Activated CD8-positive, alpha-beta memory T cell treated with anti-CD3 and anti-CD28 coated beads, Interleukin-2, amount 50 U/mL, for 1 hour (primary cell): ENCODE measurements around the gene PRKRA.
"Not testable (repeated sequence)": the region's sequence is repeated elsewhere in the genome, so short reads cannot be mapped to it uniquely, and the experiment has no call there.

ENCODE experiments used
- DNase-seq: peaks from one replicate; pipeline ENCODE4 v3.0.0-alpha.2; 2020; ENCODE audit errors: extremely low read depth

The PRKRA gene

GRCh38 chr2:178414266-178415247 is 36.4 kb downstream of the PRKRA start:
- DNase-seq = peak; percentile 31

- peak; percentile 39 for DNase-seq
Measured at GRCh38 chr2:178413472-178414265, 37.3 kb downstream of the PRKRA start.

DNA sequence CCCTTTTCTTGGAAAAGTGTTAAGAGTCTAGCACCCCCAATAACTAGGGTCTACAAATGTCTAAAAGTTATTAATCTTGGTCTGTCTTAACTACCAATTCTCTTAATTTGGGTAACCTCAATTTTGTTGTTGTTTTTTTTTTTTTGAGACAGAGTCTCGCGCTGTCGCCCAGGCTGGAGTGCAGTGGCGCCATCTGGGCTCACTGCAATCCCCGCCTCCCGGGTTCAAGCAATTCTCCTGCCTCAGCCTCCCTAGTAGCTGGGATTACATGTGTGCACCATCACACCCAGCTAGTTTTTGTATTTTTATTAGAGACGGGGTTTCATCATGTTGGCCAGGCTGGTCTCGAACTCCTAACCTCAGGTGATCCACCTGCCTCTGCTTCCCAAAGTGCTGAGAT is 38.5 kb downstream of the PRKRA start:
- DNase-seq = not testable (repeated sequence)

DNA sequence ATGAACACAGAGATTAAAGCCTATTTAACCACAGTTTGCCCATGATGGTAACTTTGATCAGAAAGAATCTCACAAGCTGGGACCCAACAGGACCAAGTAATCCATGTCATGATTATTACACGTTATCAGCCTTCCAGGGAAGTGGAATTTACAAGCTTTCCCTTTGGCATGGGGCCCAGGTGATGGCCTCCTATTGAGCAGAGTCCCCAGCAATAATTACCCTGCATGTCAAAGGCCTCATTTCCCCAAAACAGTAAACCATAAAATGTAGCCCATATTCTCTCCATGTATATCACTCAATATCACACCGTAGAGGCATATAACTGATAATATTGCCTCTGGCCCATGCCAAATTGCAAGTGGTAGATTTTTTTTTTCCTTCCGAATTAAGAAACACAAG is 38.9 kb downstream of the PRKRA start:
- no peak for DNase-seq

GRCh38 chr2:178409261-178409660 is 41.7 kb downstream of the PRKRA start:
- no peak for DNase-seq

GRCh38 chr2:178404368-178404767 is 46.6 kb downstream of the PRKRA start:
- DNase-seq = no peak

DNA sequence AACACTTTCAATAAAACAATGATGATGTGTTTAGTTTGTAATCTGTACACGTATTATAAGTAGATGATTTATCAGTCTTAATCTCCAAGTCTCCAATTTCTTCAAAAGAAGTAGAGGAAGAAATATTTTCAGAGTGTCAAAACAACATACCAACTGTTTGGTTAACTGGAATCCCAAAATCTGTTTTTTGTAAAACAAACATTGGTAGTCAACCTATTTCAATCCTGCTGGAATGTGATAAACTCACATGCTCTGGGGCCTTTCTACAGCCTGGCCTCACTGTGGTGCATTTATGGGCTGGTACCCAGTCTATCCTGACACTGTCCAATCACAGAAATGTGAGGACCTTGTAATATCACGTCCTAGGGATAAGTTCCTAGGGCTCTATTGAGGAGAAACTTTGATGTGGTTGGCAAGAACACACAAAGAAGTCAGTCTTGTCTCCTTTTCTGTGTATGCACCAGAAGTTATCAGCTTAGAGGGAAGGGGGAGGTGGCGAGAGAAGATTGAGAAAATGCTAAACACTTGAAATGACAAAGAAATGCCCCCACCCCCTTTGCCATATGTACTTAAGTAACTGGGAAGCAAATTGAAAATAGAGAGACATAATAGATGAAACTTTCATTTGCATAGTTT is 47.2 kb downstream of the PRKRA start:
- no peak for DNase-seq

GRCh38 chr2:178401994-178402437 is 49.0 kb downstream of the PRKRA start:
- no peak for DNase-seq

DNA sequence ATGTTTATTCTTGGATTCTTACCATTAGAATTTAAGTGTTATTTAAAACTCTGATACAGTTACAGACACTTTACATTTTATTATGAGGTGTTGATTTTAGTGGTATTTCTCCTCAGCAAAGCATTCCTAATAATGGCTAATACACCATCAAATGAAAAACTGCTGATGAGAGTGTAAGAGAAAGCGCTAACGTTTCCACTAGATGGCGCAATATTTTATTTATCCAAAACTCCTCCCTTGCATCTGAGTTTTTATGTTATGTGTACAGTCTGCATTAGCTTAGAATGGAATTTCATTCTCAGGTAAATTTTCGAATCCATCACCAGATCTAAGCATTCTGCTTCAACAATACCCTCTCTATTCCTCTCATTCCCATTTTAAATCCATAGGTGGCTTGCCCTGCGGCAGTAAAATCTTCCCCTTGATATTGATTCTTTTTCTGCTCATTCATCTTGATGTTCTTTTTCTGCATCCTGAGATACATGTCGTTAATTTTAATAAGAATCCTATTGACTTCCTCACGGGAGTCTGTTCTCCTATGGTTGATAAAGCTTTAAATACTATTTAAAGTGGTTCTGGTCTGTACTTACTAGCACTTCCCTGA is 53.9 kb downstream of the PRKRA start:
- DNase-seq = no peak

DNA sequence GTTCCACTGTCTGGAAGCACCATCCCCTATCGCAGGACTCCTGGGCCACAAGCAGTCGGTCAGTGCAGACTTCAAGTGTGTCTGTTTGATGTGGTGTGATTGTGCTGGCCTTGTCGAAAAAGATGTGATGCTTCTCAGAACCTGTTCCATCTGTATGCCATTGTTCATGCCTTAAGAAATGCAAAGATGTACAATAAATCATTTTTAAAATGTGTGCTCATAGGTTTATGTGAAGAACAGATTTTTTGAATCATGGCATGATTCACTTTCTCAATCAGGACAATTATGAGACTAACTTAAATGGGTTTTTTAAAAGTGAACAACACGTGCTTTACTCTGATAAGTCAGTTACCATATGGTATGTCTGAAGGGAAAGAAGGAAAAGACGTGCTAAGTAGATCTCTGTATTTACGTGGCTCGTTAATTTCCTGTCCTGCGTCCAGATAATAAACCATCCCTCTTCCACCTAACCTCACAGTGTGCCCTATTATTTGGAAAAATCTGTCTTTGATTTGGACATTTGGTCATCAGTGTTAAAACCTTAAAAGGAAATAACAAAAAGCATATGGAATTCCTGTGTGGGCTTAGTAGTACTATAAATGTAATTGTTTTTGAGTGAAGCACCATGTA is 54.9 kb downstream of the PRKRA start:
- DNase-seq = no peak

GRCh38 chr2:178395295-178395694 is 55.7 kb downstream of the PRKRA start:
- no peak for DNase-seq

- DNase-seq = no peak
Measured at GRCh38 chr2:178394859-178395258, 56.1 kb downstream of the PRKRA start.

- DNase-seq = no peak
Measured at GRCh38 chr2:178392215-178392614, 58.8 kb downstream of the PRKRA start.

DNA sequence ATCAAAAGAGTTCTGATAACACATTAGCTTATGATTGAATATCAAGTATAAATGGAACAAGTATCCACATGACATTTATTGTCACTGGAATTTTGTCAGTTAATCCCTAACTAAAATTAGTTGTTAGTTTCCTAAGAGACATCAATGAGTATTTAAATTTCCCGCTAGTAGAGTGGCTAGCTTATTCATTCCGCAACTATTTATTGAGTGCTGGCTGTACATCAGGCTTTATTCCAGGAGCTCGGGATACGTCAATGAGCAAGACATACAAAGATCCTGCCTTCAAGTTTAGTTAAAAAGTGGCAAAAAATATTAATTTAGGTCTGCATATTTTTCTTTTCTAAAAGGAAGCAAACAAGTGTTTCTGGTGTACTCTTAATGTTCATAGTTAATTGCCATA is 59.3 kb downstream of the PRKRA start:
- no peak for DNase-seq

DNA sequence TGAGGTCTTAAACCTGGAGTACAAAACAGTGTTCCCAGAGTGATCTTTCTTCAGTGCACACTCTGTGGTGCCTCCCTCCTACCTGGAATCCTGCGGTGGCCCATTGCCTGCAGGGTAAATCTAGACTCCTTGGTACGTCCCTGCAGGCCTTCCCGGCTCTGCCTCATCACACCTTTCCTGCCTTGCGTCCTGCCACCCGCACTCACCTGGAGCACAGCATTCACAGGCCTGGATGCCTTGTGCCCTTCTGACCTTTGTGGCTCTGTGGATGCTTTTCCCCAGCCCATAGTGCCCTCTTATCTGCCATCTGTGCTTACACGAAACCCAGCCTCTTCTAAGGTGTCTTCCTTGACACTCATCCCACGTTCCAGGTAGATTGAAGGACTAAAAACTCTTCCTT is 62.7 kb downstream of the PRKRA start:
- DNase-seq = no peak

GRCh38 chr2:178386986-178387597 is 63.9 kb downstream of the PRKRA start:
- DNase-seq = no peak

- no peak for DNase-seq
Measured at GRCh38 chr2:178385595-178386148, 65.3 kb downstream of the PRKRA start.

DNA sequence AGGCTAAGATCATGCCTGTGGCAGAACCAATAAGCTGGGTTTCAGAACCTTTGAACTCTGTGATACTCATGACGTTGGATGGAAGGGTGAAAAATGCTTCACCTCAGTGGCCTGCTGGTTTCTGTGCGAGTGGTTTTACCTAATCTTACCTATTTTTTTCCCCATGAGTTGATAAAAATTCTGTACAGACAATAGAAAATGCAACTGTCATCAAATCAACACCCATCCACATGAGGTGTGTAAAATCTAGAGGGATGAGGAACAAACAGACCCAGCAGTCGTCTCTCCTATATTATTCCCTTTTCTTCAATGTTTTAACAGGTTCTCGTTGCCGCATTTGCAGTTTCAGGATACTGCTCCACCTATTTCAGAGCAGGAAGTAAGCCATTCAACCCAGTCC is 67.3 kb downstream of the PRKRA start:
- no peak for DNase-seq
